Pons (tissue), 1 donor: ENCODE results near the gene PRUNE2.
"Not testable (repeated sequence)": the region's sequence is repeated elsewhere in the genome, so short reads cannot be mapped to it uniquely, and the experiment has no call there.

Experiments used
- DNase-seq: peaks from one replicate; pipeline ENCODE4 v3.0.0-alpha.2; 2016; ENCODE audit warnings: low spot score

The PRUNE2 gene, protein sequence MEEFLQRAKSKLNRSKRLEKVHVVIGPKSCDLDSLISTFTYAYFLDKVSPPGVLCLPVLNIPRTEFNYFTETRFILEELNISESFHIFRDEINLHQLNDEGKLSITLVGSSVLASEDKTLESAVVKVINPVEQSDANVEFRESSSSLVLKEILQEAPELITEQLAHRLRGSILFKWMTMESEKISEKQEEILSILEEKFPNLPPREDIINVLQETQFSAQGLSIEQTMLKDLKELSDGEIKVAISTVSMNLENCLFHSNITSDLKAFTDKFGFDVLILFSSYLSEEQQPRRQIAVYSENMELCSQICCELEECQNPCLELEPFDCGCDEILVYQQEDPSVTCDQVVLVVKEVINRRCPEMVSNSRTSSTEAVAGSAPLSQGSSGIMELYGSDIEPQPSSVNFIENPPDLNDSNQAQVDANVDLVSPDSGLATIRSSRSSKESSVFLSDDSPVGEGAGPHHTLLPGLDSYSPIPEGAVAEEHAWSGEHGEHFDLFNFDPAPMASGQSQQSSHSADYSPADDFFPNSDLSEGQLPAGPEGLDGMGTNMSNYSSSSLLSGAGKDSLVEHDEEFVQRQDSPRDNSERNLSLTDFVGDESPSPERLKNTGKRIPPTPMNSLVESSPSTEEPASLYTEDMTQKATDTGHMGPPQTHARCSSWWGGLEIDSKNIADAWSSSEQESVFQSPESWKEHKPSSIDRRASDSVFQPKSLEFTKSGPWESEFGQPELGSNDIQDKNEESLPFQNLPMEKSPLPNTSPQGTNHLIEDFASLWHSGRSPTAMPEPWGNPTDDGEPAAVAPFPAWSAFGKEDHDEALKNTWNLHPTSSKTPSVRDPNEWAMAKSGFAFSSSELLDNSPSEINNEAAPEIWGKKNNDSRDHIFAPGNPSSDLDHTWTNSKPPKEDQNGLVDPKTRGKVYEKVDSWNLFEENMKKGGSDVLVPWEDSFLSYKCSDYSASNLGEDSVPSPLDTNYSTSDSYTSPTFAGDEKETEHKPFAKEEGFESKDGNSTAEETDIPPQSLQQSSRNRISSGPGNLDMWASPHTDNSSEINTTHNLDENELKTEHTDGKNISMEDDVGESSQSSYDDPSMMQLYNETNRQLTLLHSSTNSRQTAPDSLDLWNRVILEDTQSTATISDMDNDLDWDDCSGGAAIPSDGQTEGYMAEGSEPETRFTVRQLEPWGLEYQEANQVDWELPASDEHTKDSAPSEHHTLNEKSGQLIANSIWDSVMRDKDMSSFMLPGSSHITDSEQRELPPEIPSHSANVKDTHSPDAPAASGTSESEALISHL (N-terminal part only)

DNA sequence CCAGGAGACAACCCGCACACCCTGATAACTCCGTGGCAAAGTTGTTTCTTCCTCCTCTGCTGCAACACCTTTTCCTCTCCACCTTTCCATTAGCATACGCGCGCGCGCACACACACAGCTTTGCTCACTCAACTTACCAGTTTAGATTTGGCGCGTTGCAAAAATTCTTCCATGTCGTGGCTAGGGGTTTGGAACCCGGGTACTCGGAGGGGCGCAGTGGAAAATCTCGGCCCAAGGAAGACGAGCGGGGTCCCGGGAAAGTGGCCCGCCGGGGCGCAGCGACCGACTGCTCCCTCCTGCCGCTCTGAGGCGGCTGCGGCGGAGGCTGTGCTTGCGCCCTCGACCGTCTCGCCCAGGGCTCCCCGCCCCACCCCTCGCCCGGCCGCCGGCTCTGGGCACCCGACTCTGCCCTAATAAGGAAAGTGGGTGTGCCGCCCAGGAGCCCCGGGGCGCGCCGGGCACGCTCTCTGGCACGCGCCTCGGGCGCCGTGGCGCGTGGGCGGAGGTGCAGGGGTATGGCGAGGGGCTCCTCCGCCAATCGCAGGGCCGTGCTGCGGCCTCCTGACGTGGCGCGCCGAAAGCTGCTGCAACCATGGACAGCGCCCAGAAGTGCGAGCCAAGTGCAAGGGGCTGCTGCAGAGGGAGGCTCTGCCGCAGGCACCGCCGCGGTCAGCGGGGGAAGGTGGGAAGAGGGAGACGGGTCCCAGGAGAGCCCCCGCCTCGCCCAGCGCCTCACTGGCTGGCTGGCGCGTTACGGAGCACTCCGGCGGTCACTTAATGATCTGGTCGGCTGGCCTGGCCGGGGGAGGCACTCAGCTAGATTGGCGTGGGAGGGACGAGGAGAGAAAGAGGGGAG, at the start of gene PRUNE2:
PRUNE2 (minus strand) TSS at position 324 of the 856 bp plus-strand sequence; CDS start at position 173, 151 bp downstream.
- peak; percentile 65 for DNase-seq

DNA sequence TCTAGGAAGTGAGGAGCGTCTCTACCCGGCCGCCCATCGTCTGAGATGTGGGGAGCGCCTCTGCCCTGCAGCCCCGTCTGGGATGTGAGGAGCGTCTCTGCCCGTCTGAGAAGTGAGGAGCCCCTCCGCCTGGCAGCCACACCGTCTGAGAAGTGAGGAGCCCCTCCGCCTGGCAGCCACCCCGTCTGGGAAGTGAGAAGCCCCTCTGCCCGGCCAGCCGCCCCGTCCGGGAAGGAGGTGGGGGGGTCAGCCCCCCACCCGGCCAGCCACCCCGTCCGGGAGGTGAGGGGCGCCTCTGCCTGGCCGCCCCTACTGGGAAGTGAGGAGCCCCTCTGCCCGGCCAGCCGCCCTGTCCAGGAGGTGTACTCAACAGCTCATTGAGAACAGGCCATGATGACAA, 49.5 kb upstream of the PRUNE2 start:
- not testable (repeated sequence) for DNase-seq

DNA sequence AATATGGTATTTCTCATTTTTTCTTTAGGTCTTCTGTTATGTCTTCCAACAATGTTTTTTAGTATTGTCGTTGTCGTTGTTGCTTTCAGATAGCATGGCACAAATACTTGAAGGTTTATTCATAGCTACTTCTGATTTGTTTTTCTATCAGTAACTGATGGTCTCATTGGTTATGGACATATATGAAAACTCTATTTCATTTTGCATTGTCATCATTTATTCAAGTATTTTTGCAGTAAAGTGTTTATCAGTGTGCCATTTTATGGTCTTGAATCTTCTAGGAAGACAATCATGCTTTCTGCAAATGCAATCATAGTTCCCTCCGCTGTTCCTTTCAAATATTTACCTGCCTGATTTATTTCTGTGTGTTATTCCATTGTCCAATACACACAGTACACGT, 44.0 kb upstream of the PRUNE2 start:
- DNase-seq, result no peak

DNA sequence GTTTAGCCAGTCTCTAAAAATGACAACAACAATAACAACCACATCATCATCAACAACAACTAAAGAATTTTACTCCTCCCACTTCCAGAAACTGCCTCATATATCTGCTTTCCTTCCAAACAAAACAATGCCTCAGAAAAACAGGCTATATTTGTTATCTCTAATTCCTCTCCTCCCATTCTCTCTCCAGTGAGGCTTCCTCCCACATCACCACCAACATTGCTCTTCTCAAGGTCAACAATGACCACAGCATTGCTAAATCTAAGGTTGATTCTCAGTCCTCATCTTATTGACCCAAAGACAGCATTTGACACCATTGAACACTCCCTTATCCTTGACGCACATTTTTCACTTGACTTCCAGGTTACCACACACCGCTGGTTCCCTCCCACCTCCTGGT, 38.1 kb upstream of the PRUNE2 start:
- no peak for DNase-seq

DNA sequence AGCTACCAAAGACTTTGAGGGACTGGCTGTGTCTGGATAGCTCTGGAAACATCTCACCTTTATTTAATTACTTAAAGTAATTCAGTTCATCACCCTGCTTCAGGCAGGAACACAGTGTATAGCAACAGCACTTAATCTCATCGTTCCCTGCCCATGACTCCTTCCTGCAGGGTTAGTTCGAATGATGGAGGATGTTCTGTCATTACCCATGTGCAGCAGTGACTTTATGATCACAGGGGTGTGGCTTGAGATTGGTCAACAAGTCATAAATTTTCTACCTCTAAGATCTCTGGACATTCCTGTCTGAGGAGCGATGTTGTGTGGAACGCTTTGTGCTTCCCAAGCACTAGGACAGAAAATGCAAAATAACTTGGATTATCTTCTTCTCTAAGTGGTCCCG, 37.1 kb upstream of the PRUNE2 start:
- no peak for DNase-seq

DNA sequence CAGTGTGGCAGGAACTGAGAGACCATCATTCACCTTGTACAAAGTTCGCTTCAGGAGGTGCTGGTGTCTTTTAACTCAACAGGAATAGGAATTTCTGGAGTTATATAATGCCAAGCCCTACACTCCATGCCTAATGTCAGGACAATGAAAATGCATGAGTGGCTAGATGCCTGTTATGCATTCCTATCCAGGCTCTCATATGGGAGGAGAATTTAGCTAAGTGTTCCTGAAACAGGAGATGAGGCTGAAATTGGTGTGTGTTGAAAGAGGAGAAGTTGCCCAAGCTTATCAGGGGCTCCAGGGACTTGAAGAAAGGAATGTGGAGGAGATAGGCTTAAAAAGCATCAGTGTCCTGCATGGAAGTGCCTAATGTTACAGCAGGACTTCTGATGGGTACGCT, 26.8 kb upstream of the PRUNE2 start:
- DNase-seq, result no peak

DNA sequence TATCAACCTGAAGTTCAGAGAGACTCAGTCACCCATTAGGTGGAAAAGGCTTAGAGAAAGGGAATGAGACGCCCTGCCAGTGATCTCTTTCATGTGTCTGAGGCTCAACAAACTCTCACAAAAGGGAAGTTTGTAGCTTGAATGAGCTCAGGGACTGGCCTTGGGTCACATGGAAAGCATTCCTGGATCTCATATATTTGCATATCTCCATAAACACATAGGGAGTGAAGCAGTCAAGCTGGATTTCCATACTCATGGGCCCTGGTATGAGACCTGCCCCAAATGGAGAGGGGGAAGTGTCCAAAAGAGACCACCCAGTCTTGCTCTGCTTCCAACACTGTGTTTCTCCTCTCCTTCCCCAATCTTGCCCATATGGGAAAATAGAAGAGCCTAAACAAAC, 26.4 kb upstream of the PRUNE2 start:
- DNase-seq, result no peak

DNA sequence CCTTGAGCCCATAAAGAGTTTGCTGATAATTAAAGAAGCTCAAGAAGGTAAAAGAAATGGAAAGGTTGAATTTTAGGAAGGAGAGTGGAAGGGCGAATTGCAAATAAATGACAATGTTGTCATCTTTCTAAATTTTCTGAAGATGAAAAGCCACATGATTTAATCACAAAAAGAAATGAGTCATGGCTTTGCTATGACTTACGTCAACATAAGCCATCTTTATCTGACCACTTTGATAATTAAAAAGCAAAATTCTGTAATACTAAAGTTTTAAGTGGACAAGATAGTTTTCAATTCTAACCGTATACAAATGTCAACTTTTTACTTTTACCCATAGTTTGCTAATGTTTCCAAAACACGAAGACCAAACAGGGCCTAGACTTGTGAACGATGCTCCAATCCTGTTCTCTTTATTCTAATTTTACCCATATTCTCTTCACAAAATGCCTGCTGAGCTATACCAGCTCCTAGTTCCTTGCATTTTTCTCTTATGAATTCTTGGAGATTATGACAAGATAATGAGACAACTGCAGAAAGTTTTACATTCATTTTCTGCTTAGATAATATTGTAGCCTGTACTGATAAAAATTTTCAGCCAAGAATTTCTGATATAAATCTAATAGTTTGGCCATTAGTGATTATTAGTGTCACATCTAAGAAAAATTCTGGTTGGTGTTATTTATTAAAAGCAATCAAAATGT, 21.8 kb upstream of the PRUNE2 start:
- DNase-seq, result no peak

DNA sequence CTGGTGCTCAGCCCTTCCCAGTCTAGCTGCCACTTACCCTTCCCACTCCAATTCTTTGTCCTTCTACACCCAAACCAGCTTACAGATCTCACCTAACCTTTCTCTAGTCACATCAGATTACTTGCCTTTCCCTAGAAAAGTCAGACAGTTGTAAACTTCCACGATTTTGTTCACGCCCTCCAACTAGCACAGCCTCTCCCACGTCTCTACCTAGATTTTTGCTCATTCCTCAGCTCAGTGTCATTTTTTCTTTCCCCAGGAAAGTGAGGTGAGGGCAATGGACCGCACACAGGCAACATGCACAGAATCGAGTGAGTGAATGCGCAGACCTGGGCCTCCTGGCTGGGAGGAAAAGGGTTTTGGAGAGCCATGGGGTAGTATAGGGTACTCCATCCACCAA, 20.9 kb upstream of the PRUNE2 start:
- no peak for DNase-seq

DNA sequence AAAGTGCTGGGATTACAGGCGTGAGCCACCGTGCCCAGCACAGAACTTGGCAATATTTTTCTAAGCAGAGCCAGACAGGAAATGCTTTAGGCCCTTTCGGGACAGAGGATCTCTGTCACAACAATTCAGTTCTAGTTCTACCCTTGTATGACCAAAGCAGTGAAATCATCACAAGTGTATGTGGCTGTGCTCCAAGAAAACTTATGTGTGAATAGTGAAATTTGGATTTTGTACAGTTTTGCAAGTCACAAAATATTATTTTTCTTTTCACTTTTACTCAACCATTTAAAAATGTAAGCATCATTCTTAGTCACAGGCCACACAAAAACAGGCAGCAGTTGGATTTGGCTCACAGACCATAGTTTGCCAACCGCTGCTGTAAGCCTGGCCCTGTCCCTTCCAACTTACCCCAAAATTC, 20.4 kb upstream of the PRUNE2 start:
- DNase-seq, result no peak

DNA sequence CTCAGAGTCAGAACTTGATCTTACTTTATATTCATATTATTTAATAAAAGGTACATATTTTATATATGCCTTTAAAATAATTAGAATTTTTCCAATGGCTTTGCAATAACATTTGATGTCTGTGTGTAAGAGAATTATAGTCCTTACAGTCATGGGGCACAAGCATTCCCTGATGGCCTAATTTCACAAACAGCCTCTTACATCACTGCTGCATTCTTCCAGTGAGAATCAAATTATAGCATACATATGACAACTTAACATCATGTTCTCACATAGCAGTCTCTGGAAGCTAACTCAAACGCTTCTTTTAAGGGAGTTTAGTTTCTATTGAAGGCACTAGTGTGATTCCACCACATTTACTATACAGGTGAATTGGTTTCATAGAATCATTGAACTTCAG, 15.3 kb upstream of the PRUNE2 start:
- no peak for DNase-seq

DNA sequence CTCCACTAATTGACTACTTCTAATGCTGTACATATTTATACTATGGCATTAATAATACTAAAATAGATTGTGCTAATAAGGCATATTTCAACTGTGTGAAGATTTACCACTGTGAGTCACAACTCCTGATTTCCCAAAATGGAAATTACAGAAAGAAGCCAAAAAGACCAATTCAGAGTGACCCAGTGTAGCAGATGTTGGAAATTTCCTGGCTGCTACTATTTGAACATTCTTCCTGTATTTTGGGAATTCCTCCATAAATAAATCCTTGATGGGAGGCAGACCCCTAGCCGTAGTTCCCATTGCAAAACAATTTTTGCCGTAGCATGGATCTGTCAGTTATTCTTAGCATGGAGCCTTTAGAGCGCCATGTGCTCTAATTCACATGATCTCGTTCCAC, 11.4 kb upstream of the PRUNE2 start:
- DNase-seq, result no peak

DNA sequence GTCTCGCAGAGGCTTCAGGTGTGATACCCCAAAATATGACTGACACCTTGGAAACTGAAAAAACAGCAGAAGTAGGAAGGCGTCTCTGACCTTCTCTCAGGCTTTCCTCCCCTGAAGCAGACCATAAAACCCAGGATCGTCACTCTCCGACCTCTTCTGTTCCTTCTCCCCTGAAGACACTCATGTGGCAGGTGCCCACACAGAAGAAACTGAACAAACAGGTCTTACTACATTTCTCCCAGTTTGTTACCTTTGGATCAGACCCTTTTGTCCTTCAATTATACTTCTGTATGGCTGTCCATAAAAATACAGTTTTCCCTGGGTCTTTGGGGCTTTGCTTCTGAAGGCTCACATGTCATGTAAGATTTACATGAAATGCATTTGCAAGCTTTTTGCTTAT, 10.3 kb upstream of the PRUNE2 start:
- no peak for DNase-seq

DNA sequence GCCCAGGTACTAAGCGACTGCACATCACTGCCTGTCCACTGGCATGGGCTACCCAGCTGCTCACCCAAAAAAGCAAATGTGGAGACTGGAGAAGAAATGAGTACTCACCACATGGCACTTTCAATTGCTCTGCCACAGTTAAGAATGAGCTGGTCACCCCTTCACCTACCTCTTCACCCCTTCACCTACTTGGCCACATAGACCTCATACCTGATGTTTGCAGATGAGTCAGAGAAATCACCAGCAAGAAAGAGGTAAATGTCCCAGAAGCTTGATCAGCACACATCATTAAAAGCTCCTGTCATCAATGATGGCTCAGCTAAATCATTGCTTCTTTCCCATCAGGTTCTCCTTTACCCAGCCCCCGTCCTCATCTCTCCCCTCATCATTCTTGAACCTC, 7.6 kb upstream of the PRUNE2 start:
- no peak for DNase-seq

DNA sequence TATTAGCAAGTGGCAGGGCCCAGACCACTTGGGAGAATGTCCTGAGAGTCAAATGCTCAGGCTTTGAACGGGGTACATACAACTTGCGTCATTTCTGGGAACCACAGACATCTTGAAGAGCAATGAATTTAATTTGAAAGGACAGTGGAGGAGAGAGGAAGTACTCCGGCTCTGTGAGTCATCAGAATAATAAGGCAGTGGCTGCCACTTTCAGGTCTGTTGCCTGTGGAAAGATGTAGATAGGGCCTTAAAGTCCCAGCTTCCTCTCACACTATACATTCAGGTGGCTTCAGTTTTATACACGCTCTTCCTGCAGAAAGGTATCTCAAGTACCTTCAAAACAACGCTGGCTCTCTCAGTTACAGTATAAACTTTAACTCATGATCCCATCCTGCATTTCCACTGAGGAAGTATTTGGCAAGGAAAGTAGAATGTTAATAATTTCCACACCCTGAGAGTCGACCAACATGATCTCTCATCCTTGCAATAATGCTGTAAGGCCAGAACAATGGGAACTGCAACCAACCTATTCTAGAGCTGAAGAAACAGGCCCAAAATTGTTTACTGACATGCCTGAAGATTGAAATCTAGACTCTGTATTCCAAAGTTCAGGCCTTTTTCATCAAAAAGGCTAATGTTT, 6.8 kb upstream of the PRUNE2 start:
- DNase-seq, result no peak

DNA sequence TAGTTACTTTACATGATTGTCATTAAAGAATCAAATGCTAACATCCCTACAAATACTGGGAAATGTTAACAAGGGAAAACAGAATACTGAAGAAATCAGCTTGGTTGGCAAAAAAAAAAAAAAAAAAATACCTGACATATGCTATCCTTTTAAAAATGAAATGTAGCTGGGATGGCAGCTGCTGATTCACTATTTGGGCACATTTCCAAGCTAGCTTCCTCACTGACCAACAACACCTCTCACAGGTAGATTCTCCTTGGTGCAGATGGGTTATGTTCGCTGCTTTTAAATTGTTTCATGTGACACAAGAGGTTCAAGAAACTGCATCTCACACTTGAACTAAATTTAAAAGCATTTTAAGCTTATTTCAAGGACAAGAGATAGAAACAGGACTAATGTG, 6.1 kb upstream of the PRUNE2 start:
- no peak for DNase-seq

DNA sequence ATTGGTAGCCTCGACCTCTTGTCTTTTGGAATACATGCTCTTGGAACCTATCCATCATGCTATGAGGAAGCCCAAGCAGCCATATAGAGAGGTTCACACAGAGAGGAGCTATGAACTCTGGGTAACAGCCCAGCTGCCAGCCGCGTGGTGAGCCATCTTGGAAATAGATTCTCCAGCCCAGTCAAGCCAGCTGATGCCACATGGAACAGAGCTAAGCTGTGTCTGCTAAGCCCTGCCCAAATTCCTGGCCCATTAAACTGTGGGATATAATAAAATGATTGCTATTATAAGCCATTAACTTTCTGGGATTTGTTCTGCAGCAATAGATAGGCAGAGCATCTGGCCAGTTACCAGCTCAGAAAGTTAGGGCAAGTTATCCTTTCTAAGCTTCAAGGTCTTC, 4.9 kb upstream of the PRUNE2 start:
- no peak for DNase-seq

DNA sequence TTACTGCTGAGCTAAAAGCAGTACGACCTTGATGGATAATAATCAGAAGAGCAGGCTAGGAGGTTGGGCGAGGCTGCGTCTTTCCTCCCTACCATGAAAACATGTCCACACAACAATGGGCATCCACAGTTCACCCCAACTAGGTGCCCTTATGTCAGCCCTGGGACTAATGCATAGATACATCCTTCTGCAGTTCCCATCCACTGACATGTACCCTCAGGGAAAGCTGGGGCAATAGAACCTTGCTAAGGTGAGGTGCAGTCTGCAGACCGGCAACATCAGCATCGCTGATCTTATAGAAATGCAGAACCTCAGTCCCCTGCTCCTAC, 697 bp upstream of the PRUNE2 start:
- DNase-seq, result peak; percentile 47

DNA sequence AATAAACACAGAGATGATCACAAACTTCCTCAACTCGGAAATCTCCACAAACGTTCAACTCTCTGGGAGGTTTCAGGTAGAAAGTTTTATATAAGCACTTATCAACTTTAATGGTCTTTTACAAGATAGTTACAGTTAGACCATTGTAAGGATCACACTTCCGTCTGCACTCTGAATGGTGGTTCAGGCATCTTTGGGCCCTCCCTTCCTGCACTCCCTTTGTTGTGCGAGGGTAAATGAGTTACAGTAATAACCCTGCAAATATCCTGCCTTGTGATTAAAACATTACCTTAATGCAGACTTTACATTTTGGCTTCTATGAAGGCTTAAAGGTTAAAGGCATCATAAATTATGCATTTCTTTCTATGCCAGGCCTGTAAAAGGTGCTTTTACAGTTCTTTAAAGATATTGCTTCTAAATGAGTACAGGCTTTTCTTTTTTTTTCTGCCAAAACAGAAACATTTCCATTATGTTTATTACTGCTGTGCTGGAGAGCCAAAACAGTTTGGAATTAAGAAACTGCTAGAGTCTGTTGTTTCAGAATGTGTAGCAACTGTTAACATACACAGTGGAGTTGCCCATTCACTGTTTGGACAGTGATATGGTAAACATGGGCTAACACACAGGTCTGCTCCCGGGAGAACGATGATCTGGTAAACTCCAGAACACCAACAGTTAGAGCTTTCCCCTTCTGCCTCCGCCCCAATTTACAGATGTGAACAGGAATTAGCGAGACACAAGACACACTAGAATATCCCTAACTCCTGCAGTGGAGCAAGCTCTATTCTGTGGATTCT, 1.1 kb downstream of the PRUNE2 start:
- peak; percentile 67 for DNase-seq

DNA sequence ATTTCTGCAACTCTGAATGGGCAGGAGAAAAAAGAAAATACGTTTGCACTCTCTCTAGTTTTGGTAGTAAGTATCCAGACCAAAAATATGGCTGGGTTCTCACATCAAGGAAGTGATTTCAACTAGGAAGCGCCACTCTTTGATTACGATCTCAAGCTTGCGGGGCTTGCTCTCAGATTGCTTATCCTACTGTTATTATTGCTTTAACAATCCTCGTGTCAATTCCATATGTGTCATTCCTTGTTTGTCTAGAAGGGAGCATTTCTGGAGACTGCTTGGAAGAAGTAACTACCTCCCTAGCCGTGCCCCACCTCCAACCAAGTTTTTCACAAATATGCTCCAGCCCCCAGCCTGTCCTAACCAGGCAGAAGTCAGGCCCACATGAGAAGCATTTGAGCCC, 3.5 kb downstream of the PRUNE2 start:
- no peak for DNase-seq
